GM23248 (cell line): ENCODE data around the gene ARPC2. TPM values are rescaled to one million over a fixed set of nuclear protein-coding genes. Genes with fewer than 3 reads are reported as not detected.
A peak's percentile ranks its signal among the peaks of the same experiment; 100 is the strongest.
"Not testable (repeated sequence)": the region's sequence is repeated elsewhere in the genome, so short reads cannot be mapped to it uniquely, and the experiment has no call there.

Source experiments
- DNase-seq: peaks from one replicate; pipeline ENCODE4 v3.0.0-alpha.2; 2015
- H2AFZ ChIP-seq: fragments of 200-600 bp; sonication (generic); 2 replicates; pipeline ENCODE4 v1.6.1; 2016; ENCODE audit warnings: antibody characterized with exemption
- H3F3A ChIP-seq: fragments of 200-600 bp; sonication (generic); 2 replicates; pipeline ENCODE4 v1.6.1; 2016; ENCODE audit warnings: mild to moderate bottlenecking, antibody characterized with exemption, mixed run types; ENCODE audit not compliant: insufficient read depth
- H3K27ac ChIP-seq: fragments of 200-600 bp; sonication (generic); 2 replicates; pipeline ENCODE4 v1.5.1; 2016; ENCODE audit warnings: mild to moderate bottlenecking
- H3K27me3 ChIP-seq: fragments of 200-600 bp; sonication (generic); replicated peaks from 2 replicates; pipeline ENCODE4 v1.6.1; 2016; ENCODE audit warnings: mild to moderate bottlenecking; ENCODE audit not compliant: insufficient read depth
- H3K36me3 ChIP-seq: fragments of 200-600 bp; sonication (generic); 2 replicates; pipeline ENCODE4 v1.6.1; 2016; ENCODE audit warnings: low read depth, mild to moderate bottlenecking
- H3K4me1 ChIP-seq: fragments of 200-600 bp; sonication (generic); 2 replicates; pipeline ENCODE4 v1.6.1; 2016; ENCODE audit warnings: mild to moderate bottlenecking; ENCODE audit not compliant: insufficient read depth
- H3K4me2 ChIP-seq: fragments of 200-600 bp; sonication (generic); one replicate; pipeline ENCODE4 v1.6.1; 2016; ENCODE audit warnings: mild to moderate bottlenecking; ENCODE audit not compliant: unreplicated experiment
- H3K4me3 ChIP-seq: fragments of 200-600 bp; sonication (generic); 2 replicates; pipeline ENCODE4 v1.5.1; 2016; ENCODE audit warnings: mild to moderate bottlenecking
- H3K79me2 ChIP-seq: fragments of 200-600 bp; sonication (generic); 2 replicates; pipeline ENCODE4 v1.6.1; 2016; ENCODE audit warnings: mild to moderate bottlenecking; ENCODE audit not compliant: insufficient read depth
- H3K9ac ChIP-seq: fragments of 200-600 bp; sonication (generic); 2 replicates; pipeline ENCODE4 v1.6.1; 2016; ENCODE audit warnings: mild to moderate bottlenecking
- H3K9me2 ChIP-seq: fragments of 200-600 bp; sonication (generic); 2 replicates; pipeline ENCODE4 v1.6.1; 2016; ENCODE audit warnings: mixed run types, mild to moderate bottlenecking, moderate library complexity; ENCODE audit not compliant: insufficient read depth
- H3K9me3 ChIP-seq: fragments of 200-600 bp; sonication (generic); one replicate; pipeline ENCODE4 v1.6.1; 2017; ENCODE audit warnings: low read depth
- H4K20me1 ChIP-seq: fragments of 200-600 bp; sonication (generic); 2 replicates; pipeline ENCODE4 v1.6.0; 2016; ENCODE audit not compliant: insufficient read depth
- EZH2 ChIP-seq: fragments of 200-600 bp; sonication (generic); IDR thresholded peaks from 2 replicates; pipeline ENCODE4 v1.6.1; 2018; ENCODE audit warnings: antibody characterized with exemption, mild to moderate bottlenecking; ENCODE audit not compliant: insufficient read depth, poor library complexity, severe bottlenecking
- EZH2phosphoT487 ChIP-seq: fragments of 200-600 bp; sonication (generic); IDR thresholded peaks from 2 replicates; pipeline ENCODE4 v1.6.1; 2018; ENCODE audit warnings: antibody characterized with exemption, moderate library complexity, mild to moderate bottlenecking, low read depth; ENCODE audit not compliant: insufficient read depth
- WGBS, 2 experiments: methylation state at CpG; one replicate each; pipeline ENCODE4 v1.1.6; 2015 to 2017; ENCODE audit warnings: low lambda C conversion rate in 2 of 2, low coverage in 1 of 2; ENCODE audit errors: missing lambda C conversion rate in 2 of 2; 5-methylcytosine and 5-hydroxymethylcytosine counted together
- in situ Hi-C: fragments of 300-500 bp; cut with MboI; formaldehyde crosslinking; loops from 2 replicates; pipeline ENCODE4 v1.15.0; 2020
- polyA plus RNA-seq: library from polyadenylated mRNA; unstranded; fragments of >200 nt; fragmentation: Nextera tagmentation; extraction: Ambion mirVana; gene quantifications from 2 replicates; pipeline ENCODE4 v1.2.1, GENCODE V29; 2016
- total RNA-seq: library from RNA; depleted of rRNA; stranded (reverse); fragments of >200 nt; shearing (Covaris generic); gene quantifications from 2 replicates; pipeline ENCODE4 v1.2.3, GENCODE V29; 2014; rRNA removed

The ARPC2 gene
- total RNA-seq (568 and 644 TPM in 2 replicates), polyA plus RNA-seq (837 and 851 TPM in 2 replicates)

DNA sequence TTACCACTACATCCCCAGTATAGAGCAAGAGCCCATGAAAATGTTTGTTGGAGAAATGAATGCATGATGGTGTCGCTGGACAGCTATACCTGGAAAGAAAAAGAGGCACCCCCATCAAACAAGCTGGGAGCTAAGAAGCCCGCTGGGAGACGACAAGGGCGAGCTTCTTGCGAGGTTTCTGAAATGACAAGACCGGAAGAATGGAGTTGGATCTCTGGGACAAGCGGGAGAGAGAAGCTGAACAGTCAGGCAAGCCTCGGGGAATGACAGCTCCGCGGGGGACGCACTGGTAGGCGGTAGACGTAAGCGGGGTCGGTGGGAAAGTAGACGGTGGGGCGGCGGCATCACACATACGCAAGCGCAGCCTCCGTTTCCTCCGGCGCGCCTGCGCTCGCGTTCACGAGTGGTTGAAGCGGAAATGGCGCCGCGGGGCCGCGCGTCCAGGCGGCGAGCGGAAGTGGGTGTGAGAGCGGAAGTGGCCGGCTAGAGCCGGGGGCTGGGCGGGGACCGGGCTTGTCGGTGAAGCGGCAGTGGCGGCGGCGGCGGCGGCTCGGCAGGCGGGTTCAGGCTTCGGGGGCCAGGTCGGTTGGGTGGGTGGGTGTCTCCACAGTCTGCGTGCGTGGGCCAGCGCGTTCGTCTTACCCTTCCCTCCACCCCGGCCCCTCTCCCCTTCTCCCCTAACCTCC lies at the start of gene ARPC2:
Gene ARPC2 (plus strand): TSS at position 516 of the 686 bp plus-strand sequence. CDS start 282 bp downstream, outside the sequence.
- peak within 1 kb of the TSS; percentile 91 for H3K27ac ChIP-seq
- 2 to 4% methylated on average over 43 to 60 of the region's 60 CpGs for WGBS, 2 experiments

DNA sequence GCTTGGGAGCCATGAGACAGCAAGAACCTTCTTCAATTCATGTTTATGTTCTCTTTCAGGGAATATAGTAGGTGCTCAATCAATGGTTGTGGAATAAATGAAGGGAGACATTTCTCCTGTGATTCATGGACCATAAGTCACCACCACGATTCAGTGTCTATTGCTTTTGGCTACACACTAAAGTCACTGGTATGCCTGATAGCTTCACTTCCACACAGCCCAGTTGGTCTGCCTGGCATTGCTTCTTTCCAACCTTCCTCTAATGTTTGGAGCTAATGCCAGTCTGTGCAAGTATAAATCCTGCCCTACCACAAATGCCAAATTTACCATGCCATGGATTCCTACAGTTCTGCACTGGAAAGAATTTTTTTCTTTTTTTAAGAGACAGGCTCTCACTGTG lies 49.0 kb upstream of the ARPC2 start:
- DNase-seq = peak; percentile 44
- Histone ChIP-seq H3K9me3 (no peaks in the 10 kb centered on the region), H3K4me2 (no peak overlapping the region), H4K20me1 (no peaks in the 10 kb centered on the region), H2AFZ (no peak overlapping the region), H3K27ac (no peak overlapping the region), H3K36me3 (no peaks in the 10 kb centered on the region), H3K9me2 (no peaks in the 10 kb centered on the region), H3K4me1 (no peaks in the 10 kb centered on the region), H3F3A (no peaks in the 10 kb centered on the region), H3K27me3 (peaks cover 64% of the 10 kb centered on the region), H3K4me3 (no peak overlapping the region), H3K79me2 (no peaks in the 10 kb centered on the region), H3K9ac (no peak overlapping the region)
- WGBS, 2 experiments = 0 to 11% methylated on average over 1 of the region's 1 CpG
- no peak for TF ChIP-seq EZH2phosphoT487
- no peak for TF ChIP-seq EZH2
- in situ Hi-C loops = no loop called here

More for the DNA sequence above, at the start of gene ARPC2:
- H3K9me2 ChIP-seq = no peaks in the 10 kb centered on the region
- peaks cover 22% of the 10 kb centered on the region for H3F3A ChIP-seq
- H3K36me3 ChIP-seq = peaks cover 5% of the 10 kb centered on the region; the same call in 1 of the 2 replicates
- peak within 1 kb of the TSS; percentile 99 for H3K4me3 ChIP-seq
- H2AFZ ChIP-seq = peak within 1 kb of the TSS; percentile 95
- in situ Hi-C loops = no loop called here
- H3K9ac ChIP-seq = peak within 1 kb of the TSS; percentile 98
- H3K9me3 ChIP-seq = no peaks in the 10 kb centered on the region
- DNase-seq = peak; percentile 99
- H3K79me2 ChIP-seq = peaks cover 58% of the 10 kb centered on the region
- no peaks in the 10 kb centered on the region for H3K27me3 ChIP-seq
- peaks cover 32% of the 10 kb centered on the region for H3K4me1 ChIP-seq
- H3K4me2 ChIP-seq = peak within 1 kb of the TSS; percentile 100
- H4K20me1 ChIP-seq = peaks cover 31% of the 10 kb centered on the region
- no peak for TF ChIP-seq EZH2phosphoT487
- no peak for TF ChIP-seq EZH2

DNA sequence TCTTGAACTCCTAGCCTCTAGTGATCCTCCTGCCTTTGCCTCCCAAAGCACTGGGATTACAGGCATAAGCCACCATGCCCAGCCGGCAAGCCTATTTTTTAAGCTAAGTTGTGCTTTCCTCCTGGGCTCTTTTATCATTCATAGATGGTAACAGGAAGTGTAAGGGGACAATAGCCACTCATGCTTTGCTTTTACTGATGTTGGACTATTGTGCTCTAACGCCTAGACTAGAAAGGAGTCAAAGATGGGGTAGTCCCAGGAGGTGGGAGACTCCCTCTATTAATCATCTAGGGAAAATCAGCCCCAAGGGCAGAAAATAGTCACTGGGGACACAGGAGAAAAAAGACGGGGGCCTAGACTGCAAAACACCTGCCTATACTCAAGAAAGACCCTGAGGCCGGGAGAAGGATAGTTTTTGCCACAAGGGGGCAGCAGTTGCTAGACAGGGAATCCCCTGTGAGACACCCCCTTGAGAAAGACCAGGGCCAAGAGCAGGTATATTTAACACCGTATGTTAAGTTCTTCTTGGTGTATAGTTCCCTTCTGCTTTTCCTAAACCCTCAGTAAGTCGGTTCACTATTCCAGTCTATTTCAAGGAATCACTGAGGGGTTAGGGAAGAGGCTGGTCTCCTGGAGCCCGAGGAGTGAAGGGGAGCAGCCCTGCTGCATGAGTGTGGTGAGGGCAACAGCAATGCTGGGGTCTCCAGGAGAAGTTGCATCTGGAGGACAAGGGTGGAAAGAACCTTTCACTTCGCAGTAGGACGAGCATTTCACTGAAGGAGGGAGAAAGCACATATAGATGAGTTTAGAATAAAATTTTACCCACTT lies 48.1 kb upstream of the ARPC2 start:
- H3K79me2 ChIP-seq = no peaks in the 10 kb centered on the region
- 27 to 28% methylated on average over 9 of the region's 9 CpGs for WGBS, 2 experiments
- no peak overlapping the region for H3K27ac ChIP-seq
- H3K36me3 ChIP-seq = no peaks in the 10 kb centered on the region
- H3K27me3 ChIP-seq = peaks cover 57% of the 10 kb centered on the region
- H3F3A ChIP-seq = no peaks in the 10 kb centered on the region
- no peak overlapping the region for H3K4me3 ChIP-seq
- peak; percentile 46 for DNase-seq
- no peak for TF ChIP-seq EZH2phosphoT487
- no peak for TF ChIP-seq EZH2
- no peak overlapping the region for H2AFZ ChIP-seq
- no peak overlapping the region for H3K9ac ChIP-seq
- in situ Hi-C loops = no loop called here
- no peaks in the 10 kb centered on the region for H3K9me3 ChIP-seq
- no peaks in the 10 kb centered on the region for H3K4me1 ChIP-seq
- no peaks in the 10 kb centered on the region for H4K20me1 ChIP-seq
- H3K9me2 ChIP-seq = no peaks in the 10 kb centered on the region
- H3K4me2 ChIP-seq = no peak overlapping the region

DNA sequence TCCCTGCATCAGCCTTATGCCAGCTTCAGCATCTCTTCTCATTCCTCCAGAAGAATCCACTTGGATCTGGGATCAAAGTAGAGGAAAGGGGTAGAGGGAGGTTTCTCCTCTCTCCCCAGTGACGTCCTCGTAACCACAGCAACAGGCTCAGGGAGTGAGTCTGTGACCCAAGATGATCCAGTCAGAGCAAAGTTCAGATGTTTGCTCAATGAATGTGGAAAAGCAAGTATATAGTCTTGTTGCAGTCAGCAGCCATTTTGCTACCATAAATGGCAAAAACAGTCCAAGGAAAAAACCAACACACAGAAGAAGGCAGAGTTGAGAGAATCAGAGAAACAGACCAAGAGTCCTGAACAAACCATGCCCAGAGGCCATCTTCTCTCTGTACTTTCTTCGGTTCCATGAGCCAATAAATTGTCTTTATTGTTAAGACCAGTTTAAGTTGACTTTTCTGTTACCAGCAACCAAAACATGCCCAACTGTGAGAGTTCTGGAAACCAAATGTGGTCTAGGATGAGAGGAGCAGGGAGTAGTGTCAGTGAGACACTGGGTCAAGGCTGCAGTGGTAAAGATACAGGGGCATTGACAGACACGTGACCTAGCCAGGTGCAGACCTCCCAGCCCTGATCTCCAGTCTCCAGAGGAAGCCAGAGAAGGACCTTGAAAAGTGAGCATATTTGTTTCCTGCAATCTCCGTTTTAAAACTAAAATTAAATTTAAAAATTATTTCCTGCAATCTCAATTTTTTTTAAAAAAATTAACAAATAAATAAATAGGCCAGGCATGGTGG lies 47.0 kb upstream of the ARPC2 start:
- H3K4me3 ChIP-seq = no peak overlapping the region
- H3F3A ChIP-seq = no peaks in the 10 kb centered on the region
- peaks cover 50% of the 10 kb centered on the region; the same call in 1 of the 2 replicates for H3K27me3 ChIP-seq
- no peaks in the 10 kb centered on the region for H3K79me2 ChIP-seq
- no peaks in the 10 kb centered on the region for H4K20me1 ChIP-seq
- in situ Hi-C loops = no loop called here
- no peak for DNase-seq
- H3K4me2 ChIP-seq = no peak overlapping the region
- H3K36me3 ChIP-seq = no peaks in the 10 kb centered on the region
- H3K9ac ChIP-seq = no peak overlapping the region
- no peak for TF ChIP-seq EZH2
- TF ChIP-seq EZH2phosphoT487 = no peak
- no peaks in the 10 kb centered on the region for H3K4me1 ChIP-seq
- H3K9me2 ChIP-seq = no peaks in the 10 kb centered on the region
- H3K27ac ChIP-seq = no peak overlapping the region
- WGBS, 2 experiments = 44 to 50% methylated on average over 5 of the region's 5 CpGs
- H3K9me3 ChIP-seq = no peaks in the 10 kb centered on the region
- no peak overlapping the region for H2AFZ ChIP-seq

DNA sequence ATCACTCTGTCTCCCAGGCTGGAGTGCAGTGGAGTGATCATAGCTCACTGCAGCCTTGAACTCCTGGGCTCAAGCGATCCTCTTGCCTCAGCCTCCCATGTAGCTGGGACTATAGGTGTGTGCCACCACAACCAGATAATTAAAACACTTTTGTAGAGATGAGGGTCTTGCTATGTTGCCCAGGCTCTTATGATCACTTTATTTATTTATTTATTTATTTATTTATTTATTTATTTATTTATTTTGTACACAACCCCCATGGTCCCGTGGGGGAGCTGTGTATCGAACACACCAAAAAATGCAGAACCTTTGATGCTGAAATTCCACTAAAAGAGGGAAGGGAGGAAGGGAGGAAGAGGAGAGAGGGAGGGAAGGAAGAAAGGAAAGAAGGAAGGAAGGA lies 45.2 kb upstream of the ARPC2 start:
- H3K4me2 ChIP-seq, H2AFZ ChIP-seq, H3K4me3 ChIP-seq, H3F3A ChIP-seq, H3K36me3 ChIP-seq, H3K9me2 ChIP-seq, H3K9ac ChIP-seq, H3K27ac ChIP-seq, H3K79me2 ChIP-seq, in situ Hi-C loops, H3K9me3 ChIP-seq, DNase-seq, H4K20me1 ChIP-seq, H3K4me1 ChIP-seq: not testable (repeated sequence)
- H3K27me3 ChIP-seq = peaks cover 35% of the 10 kb centered on the region; the same call in 1 of the 2 replicates
- WGBS, 2 experiments = 93 to 97% methylated on average over 3 of the region's 3 CpGs
